ENCODE data around the gene GPR12. TPM values are rescaled to one million over a fixed set of nuclear protein-coding genes. Genes with fewer than 3 reads are reported as not detected.

GPR12 gene
- total and polyA plus RNA-seq, 2 of the 4 experiments (the other 2 are of a cell fraction): not detected

- Histone ChIP-seq H3K9me1 (ENCODE audit: insufficient read depth, low read length) (no peaks in the 10 kb centered on the region), H3K4me1 (ENCODE audit: control insufficient read depth, insufficient read depth, low read length) (no peaks in the 10 kb centered on the region), H4K5ac (ENCODE audit: low read depth, low read length) (no peak overlapping the region), H3K36me3 (ENCODE audit: control insufficient read depth, insufficient read depth, low read length) (no peaks in the 10 kb centered on the region), H3K23ac (ENCODE audit: low read depth, low read length) (no peak overlapping the region), H3K4ac (ENCODE audit: low read depth, low read length) (no peak overlapping the region), H3K18ac (ENCODE audit: low read depth, low read length) (no peak overlapping the region), H2AFZ (replicated peaks; ENCODE audit: low read length, poor library complexity) (no peak overlapping the region), H4K91ac (ENCODE audit: insufficient read depth, low read depth, low read length) (no peak overlapping the region), H2BK120ac (ENCODE audit: low read depth, low read length) (no peak overlapping the region), H2BK5ac (ENCODE audit: low read depth, low read length, poor library complexity, severe bottlenecking) (no peak overlapping the region), H4K20me1 (ENCODE audit: insufficient read depth, low read length) (no peaks in the 10 kb centered on the region), H3K4me2 (ENCODE audit: low read depth, low read length) (no peak overlapping the region), H3K14ac (replicated peaks; ENCODE audit: low read depth, low read length) (no peak overlapping the region), H4K8ac (ENCODE audit: low read depth in 2 of 2, low read length in 2 of 2) (no peak overlapping the region), H3K9ac (ENCODE audit: low read depth, low read length) (no peak overlapping the region), H3K4me3 (ENCODE audit: insufficient read depth, low read depth, low read length) (no peak overlapping the region), H2BK20ac (ENCODE audit: low read depth, low read length) (no peak overlapping the region), H2AK9ac (replicated peaks; ENCODE audit: low read depth, low read length, poor library complexity) (no peak overlapping the region), H2AK5ac (ENCODE audit: low read depth, low read length) (no peak overlapping the region), H3K27ac (ENCODE audit: insufficient read depth, low read length) (no peak overlapping the region), H3K9me3 (ENCODE audit: control insufficient read depth, insufficient read depth, low read length) (no peaks in the 10 kb centered on the region), H3K56ac (ENCODE audit: extremely low read depth, insufficient read depth, low read length) (no peak overlapping the region), H2BK15ac (ENCODE audit: low read depth, low read length) (no peak overlapping the region), H3K79me1 (ENCODE audit: low read depth in 1 of 2, low read length in 2 of 2) (no peaks in the 10 kb centered on the region), H3K27me3 (ENCODE audit: control insufficient read depth, insufficient read depth, low read length) (peaks cover 2% of the 10 kb centered on the region; the same call in 1 of the 2 replicates)
- no TSS peak for BruUV-seq (replicated peaks)
- no peak for TF ChIP-seq ELK1 (IDR thresholded peaks at IDR 0.05; ENCODE audit: borderline replicate concordance, low read depth, low read length)
- no peak for DNase-seq
- POLR2A ChIA-PET (ENCODE audit: unreplicated experiment): no interaction called here
- in situ Hi-C loops (cut with MboI; ENCODE audit: low sequenced_read_pairs) (no loop called here), dilution Hi-C loops (cut with HindIII; ENCODE audit: low sequenced_read_pairs, unreplicated experiment) (no loop called here), intact Hi-C loops (cut with micrococcal nuclease) (no loop called here)
- WGBS, 2 experiments (ENCODE audit: extremely low coverage in 2 of 2, insufficient read length in 1 of 2): no CpG with 5 or more reads among the region's 3 CpGs
- no peak for ATAC-seq (ENCODE audit: low read depth)
- CTCF ChIA-PET: interaction anchor here (0.6 kb wide), 1 partner anchor 18 kb away, joined by 4 read pairs; no protein-coding TSS in a partner anchor
These were observed 33.5 kb downstream of the GPR12 start for GRCh38 chr13:26727122-26727521.

All from IMR-90 (cell line).